Body of pancreas (tissue), 4 donors: ENCODE measurements around the gene QPRT.

Experiments used
- POLR2A ChIP-seq, 3 donors: fragments of 450-650 bp; IDR thresholded peaks; one replicate each; pipeline ENCODE4 v1.6.1; 2016; ENCODE audit warnings: antibody characterized with exemption in 3 of 3, mild to moderate bottlenecking in 2 of 3
- TF ChIP-seq, protein P1 (sequence below), 7 experiments: fragments of 450-650 bp in 4 of 7; fragments of 200-600 bp in 3 of 7; sonication (generic) in 3 of 7; IDR thresholded peaks; one replicate each; pipeline ENCODE4 v1.5.1; 2016 to 2019; ENCODE audit warnings: antibody characterized with exemption in 7 of 7

DNA sequence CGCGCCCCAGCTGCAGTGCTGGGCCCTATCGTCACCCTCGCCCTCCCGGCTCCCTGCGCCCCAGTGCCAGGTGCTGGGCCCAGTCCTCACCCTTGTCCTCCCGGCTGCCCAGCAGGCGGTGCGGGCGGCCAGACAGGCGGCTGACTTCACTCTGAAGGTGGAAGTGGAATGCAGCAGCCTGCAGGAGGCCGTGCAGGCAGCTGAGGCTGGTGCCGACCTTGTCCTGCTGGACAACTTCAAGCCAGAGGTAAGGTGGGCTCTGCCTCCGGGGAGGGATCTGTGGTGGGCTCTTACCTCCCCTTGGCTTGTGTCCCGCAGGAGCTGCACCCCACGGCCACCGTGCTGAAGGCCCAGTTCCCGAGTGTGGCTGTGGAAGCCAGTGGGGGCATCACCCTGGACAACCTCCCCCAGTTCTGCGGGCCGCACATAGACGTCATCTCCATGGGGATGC lies 17.9 kb downstream of the QPRT start:
- TF ChIP-seq, protein P1, sequence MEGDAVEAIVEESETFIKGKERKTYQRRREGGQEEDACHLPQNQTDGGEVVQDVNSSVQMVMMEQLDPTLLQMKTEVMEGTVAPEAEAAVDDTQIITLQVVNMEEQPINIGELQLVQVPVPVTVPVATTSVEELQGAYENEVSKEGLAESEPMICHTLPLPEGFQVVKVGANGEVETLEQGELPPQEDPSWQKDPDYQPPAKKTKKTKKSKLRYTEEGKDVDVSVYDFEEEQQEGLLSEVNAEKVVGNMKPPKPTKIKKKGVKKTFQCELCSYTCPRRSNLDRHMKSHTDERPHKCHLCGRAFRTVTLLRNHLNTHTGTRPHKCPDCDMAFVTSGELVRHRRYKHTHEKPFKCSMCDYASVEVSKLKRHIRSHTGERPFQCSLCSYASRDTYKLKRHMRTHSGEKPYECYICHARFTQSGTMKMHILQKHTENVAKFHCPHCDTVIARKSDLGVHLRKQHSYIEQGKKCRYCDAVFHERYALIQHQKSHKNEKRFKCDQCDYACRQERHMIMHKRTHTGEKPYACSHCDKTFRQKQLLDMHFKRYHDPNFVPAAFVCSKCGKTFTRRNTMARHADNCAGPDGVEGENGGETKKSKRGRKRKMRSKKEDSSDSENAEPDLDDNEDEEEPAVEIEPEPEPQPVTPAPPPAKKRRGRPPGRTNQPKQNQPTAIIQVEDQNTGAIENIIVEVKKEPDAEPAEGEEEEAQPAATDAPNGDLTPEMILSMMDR (IDR thresholded peaks at IDR 0.05), result no peak
- no peak for TF ChIP-seq POLR2A (IDR thresholded peaks at IDR 0.05)
